Subcutaneous abdominal adipose tissue (tissue), 5 donors: ENCODE data around the gene DCAF16.

ENCODE experiments used
- H3K27ac ChIP-seq: one replicate; pipeline ENCODE4 v1.7.0; 2013; ENCODE audit warnings: low read depth, mild to moderate bottlenecking, inconsistent platforms, low read length, moderate library complexity
- H3K27me3 ChIP-seq, 5 donors: one replicate each; pipeline ENCODE4 v1.7.0; 2013; ENCODE audit warnings: low read length in 5 of 5, inconsistent platforms in 1 of 5; ENCODE audit not compliant: control insufficient read depth in 5 of 5, insufficient read depth in 4 of 5
- H3K36me3 ChIP-seq, 5 donors: one replicate each; pipeline ENCODE4 v1.7.0; 2013; ENCODE audit warnings: low read length in 5 of 5; ENCODE audit not compliant: control insufficient read depth in 5 of 5, insufficient read depth in 5 of 5
- H3K4me1 ChIP-seq, 5 donors: one replicate each; pipeline ENCODE4 v1.7.0; 2013; ENCODE audit warnings: low read length in 5 of 5, mild to moderate bottlenecking in 3 of 5, moderate library complexity in 1 of 5; ENCODE audit not compliant: control insufficient read depth in 5 of 5, insufficient read depth in 5 of 5
- H3K4me3 ChIP-seq, 5 donors: one replicate each; pipeline ENCODE4 v1.7.0; 2013; ENCODE audit warnings: low read length in 5 of 5, low read depth in 1 of 5
- H3K9ac ChIP-seq, 5 donors: one replicate each; pipeline ENCODE4 v1.7.0; 2013; ENCODE audit warnings: low read length in 5 of 5, mild to moderate bottlenecking in 4 of 5, moderate library complexity in 3 of 5
- H3K9me3 ChIP-seq, 5 donors: one replicate each; pipeline ENCODE4 v1.7.0; 2013; ENCODE audit warnings: low read length in 5 of 5; ENCODE audit not compliant: control insufficient read depth in 5 of 5
- donor health status: healthy.
- donor health status: healthy.
- donor health status: healthy.
- donor health status: healthy.
- donor health status: healthy.

The DCAF16 gene

DNA sequence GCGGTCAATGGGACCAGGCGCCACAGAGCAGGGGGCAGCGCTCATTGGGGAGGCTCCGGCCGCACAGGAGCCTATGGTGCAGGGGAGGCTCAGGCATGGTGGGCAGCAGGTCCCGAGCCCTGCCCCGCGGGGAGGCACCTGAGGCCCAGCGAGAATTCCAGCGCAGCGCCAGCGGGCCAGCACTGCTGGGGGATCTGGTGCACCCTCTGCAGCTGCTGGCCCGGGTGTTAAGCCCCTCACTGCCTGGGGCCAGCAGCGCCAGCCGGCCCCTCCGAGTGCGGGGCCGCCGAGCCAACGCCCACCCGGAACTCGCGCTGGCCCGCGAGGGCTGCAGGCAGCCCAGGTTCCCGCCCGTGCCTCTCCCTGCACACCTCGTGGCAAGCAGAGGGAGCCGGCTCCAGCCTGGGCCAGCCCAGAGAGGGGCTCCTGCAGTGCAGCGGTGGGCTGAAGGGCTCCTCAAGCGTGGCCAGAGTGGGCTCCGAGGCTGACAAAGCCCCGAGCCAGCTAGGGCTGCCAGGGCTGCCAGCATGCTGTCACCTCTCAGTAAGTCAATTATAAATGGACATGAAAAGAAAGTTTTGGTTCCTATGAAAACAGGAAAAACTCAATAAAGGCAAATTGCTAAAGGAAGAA, 43.6 kb downstream of the DCAF16 start:
- Histone ChIP-seq H3K9me3 (peaks cover 0 to 5% (median 0%) of the 10 kb centered on the region in 5 donors), H3K9ac (no peak overlapping the region), H3K36me3 (no peaks in the 10 kb centered on the region), H3K4me3 (no peak overlapping the region), H3K4me1 (no peaks in the 10 kb centered on the region), H3K27ac (no peak overlapping the region), H3K27me3 (no peaks in the 10 kb centered on the region)

- Histone ChIP-seq H3K9me3 (peaks cover 0 to 5% (median 0%) of the 10 kb centered on the region in 5 donors), H3K36me3 (no peaks in the 10 kb centered on the region), H3K4me3 (no peak overlapping the region), H3K4me1 (peaks cover 0 to 4% (median 0%) of the 10 kb centered on the region in 5 donors), H3K27ac (no peak overlapping the region), H3K27me3 (no peaks in the 10 kb centered on the region), H3K9ac (no peak overlapping the region)
These were observed 44.9 kb downstream of the DCAF16 start for GRCh38 chr4:17765514-17766286.

GRCh38 chr4:17763931-17764330, 46.6 kb downstream of the DCAF16 start:
- Histone ChIP-seq H3K27ac (no peak overlapping the region), H3K4me3 (no peak overlapping the region), H3K27me3 (no peaks in the 10 kb centered on the region), H3K4me1 (peaks cover 0 to 7% (median 0%) of the 10 kb centered on the region in 5 donors), H3K9ac (no peak overlapping the region), H3K9me3 (peaks cover 0 to 5% (median 0%) of the 10 kb centered on the region in 5 donors), H3K36me3 (no peaks in the 10 kb centered on the region)

- H3K27me3 ChIP-seq: no peaks in the 10 kb centered on the region
- no peak overlapping the region for H3K4me3 ChIP-seq
- no peak overlapping the region for H3K27ac ChIP-seq
- H3K9me3 ChIP-seq: peaks cover 0 to 5% (median 0%) of the 10 kb centered on the region in 5 donors
- no peaks in the 10 kb centered on the region for H3K36me3 ChIP-seq
- H3K4me1 ChIP-seq: peaks cover 0 to 7% (median 0%) of the 10 kb centered on the region in 5 donors
- no peak overlapping the region for H3K9ac ChIP-seq
These were observed 47.1 kb downstream of the DCAF16 start for GRCh38 chr4:17763416-17763815.

DNA sequence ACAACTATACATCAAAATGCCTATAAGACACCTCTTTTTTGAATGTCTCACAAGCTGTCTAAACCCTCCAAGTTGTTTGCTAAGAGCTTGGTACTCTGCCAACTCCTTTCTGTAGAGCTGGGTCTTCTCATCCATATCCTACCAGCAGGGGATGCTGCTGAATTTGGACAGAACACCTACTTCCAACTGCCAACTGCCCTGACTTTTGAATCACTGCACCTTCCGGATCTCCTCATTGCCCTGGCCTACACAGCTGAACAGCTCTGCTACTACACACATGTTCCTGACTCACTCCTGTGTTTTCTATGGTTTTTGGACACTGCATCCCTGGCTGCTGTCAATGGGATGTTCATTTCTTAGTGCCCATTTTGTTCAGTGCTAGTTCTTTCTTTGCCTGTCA, 47.8 kb downstream of the DCAF16 start:
- Histone ChIP-seq H3K4me3 (no peak overlapping the region), H3K36me3 (no peaks in the 10 kb centered on the region), H3K9me3 (peaks cover 0 to 5% (median 0%) of the 10 kb centered on the region in 5 donors), H3K27ac (no peak overlapping the region), H3K9ac (no peak overlapping the region), H3K4me1 (peaks cover 0 to 7% (median 0%) of the 10 kb centered on the region in 5 donors), H3K27me3 (no peaks in the 10 kb centered on the region)

DNA sequence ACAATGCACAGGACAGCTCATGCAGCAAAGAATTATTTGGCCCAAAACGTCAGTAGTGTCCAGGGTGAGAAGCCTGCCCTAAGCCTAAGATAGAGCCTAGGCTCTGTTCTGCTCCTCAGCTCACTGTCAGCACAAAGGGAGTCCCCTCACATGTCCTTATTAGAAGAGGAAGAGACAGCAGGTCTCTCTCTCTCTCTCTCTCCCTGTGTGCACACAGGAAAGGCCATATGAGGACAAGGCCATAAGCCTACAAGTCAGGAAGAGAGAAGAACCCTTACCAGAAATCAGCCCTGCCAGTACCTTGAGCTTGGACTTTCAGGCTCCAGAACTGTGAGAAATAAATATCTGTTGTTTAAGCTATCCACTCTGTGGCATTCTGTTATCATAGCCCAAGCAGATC, 49.5 kb downstream of the DCAF16 start:
- no peaks in the 10 kb centered on the region for H3K36me3 ChIP-seq

GRCh38 chr4:17760626-17761025, 49.9 kb downstream of the DCAF16 start:
- Histone ChIP-seq H3K4me1 (peaks cover 0 to 7% (median 0%) of the 10 kb centered on the region in 5 donors), H3K36me3 (no peaks in the 10 kb centered on the region), H3K27me3 (no peaks in the 10 kb centered on the region), H3K4me3 (no peak overlapping the region), H3K27ac (no peak overlapping the region), H3K9me3 (no peaks in the 10 kb centered on the region), H3K9ac (no peak overlapping the region)

More for the DNA sequence above, 49.5 kb downstream of the DCAF16 start:
- no peaks in the 10 kb centered on the region for H3K27me3 ChIP-seq
- no peak overlapping the region for H3K9ac ChIP-seq
- peaks cover 0 to 3% (median 0%) of the 10 kb centered on the region in 5 donors for H3K9me3 ChIP-seq
- H3K4me3 ChIP-seq: no peak overlapping the region
- peaks cover 0 to 7% (median 0%) of the 10 kb centered on the region in 5 donors for H3K4me1 ChIP-seq
- no peak overlapping the region for H3K27ac ChIP-seq

GRCh38 chr4:17758485-17758884, 52.1 kb downstream of the DCAF16 start:
- Histone ChIP-seq H3K4me1 (peaks cover 0 to 7% (median 0%) of the 10 kb centered on the region in 5 donors), H3K9ac (no peak overlapping the region), H3K27me3 (no peaks in the 10 kb centered on the region), H3K4me3 (no peak overlapping the region), H3K36me3 (no peaks in the 10 kb centered on the region), H3K27ac (no peak overlapping the region), H3K9me3 (no peaks in the 10 kb centered on the region)

GRCh38 chr4:17757621-17758020, 52.9 kb downstream of the DCAF16 start:
- no peaks in the 10 kb centered on the region for H3K36me3 ChIP-seq
- no peaks in the 10 kb centered on the region for H3K9me3 ChIP-seq
- no peak overlapping the region for H3K27ac ChIP-seq
- peaks cover 0 to 7% (median 0%) of the 10 kb centered on the region in 5 donors for H3K4me1 ChIP-seq
- no peak overlapping the region for H3K4me3 ChIP-seq
- H3K9ac ChIP-seq: no peak overlapping the region
- no peaks in the 10 kb centered on the region for H3K27me3 ChIP-seq

GRCh38 chr4:17753646-17754045, 56.9 kb downstream of the DCAF16 start:
- H3K27ac ChIP-seq: no peak overlapping the region
- H3K4me3 ChIP-seq: no peak overlapping the region
- no peaks in the 10 kb centered on the region for H3K27me3 ChIP-seq
- H3K9me3 ChIP-seq: no peaks in the 10 kb centered on the region
- no peak overlapping the region for H3K9ac ChIP-seq
- H3K4me1 ChIP-seq: no peaks in the 10 kb centered on the region
- H3K36me3 ChIP-seq: no peaks in the 10 kb centered on the region
